IMR-90 (cell line): ENCODE results near the gene FAM20A. TPM values are rescaled to one million over a fixed set of nuclear protein-coding genes. Genes with fewer than 3 reads are reported as not detected.

Source experiments
- ATAC-seq: fragments of 200-7000 bp; cut with Tn5 transposase; 2 replicates; pipeline ENCODE4 v1.9.1; 2020; ENCODE audit warnings: low read depth, mild to moderate bottlenecking, moderate library complexity
- BruUV-seq: library from RNA; stranded (reverse); fragments of 400-500 nt; replicated peaks from 2 replicates; lab custom pipeline; 2021; lab: Mats Ljungman, UMichigan
- CTCF ChIA-PET: fragments of 300-600 bp; formaldehyde crosslinking; extraction: SDS; loops from one replicate; lab custom pipeline; 2021; ENCODE audit warnings: antibody characterized with exemption; lab: Yijun Ruan, JAX
- POLR2A ChIA-PET: fragments of 300-600 bp; sonication (Branson Sonifier 250); formaldehyde crosslinking; loops from one replicate; lab custom pipeline; 2022; ENCODE audit warnings: antibody characterized with exemption; ENCODE audit not compliant: unreplicated experiment; lab: Charles Lee
- DNase-seq: peaks from one replicate; pipeline ENCODE4 v3.0.0; 2013
- H2AFZ ChIP-seq: replicated peaks from 2 replicates; pipeline ENCODE3; 2013; ENCODE audit warnings: low read length, mild to moderate bottlenecking; ENCODE audit not compliant: poor library complexity
- H2AK5ac ChIP-seq: 2 replicates; pipeline ENCODE4 v1.6.1; 2013; ENCODE audit warnings: low read depth, low read length, inconsistent platforms
- H2AK9ac ChIP-seq: replicated peaks from 2 replicates; pipeline ENCODE3; 2013; ENCODE audit warnings: mild to moderate bottlenecking, low read depth, low read length, moderate library complexity; ENCODE audit not compliant: poor library complexity
- H2BK120ac ChIP-seq: 2 replicates; pipeline ENCODE4 v1.6.1; 2013; ENCODE audit warnings: low read depth, low read length, inconsistent platforms
- H2BK15ac ChIP-seq: 3 replicates; pipeline ENCODE4 v1.6.1; 2013; ENCODE audit warnings: low read depth, low read length, inconsistent platforms
- H2BK20ac ChIP-seq: 2 replicates; pipeline ENCODE4 v1.6.1; 2013; ENCODE audit warnings: low read depth, mild to moderate bottlenecking, inconsistent platforms, low read length, moderate library complexity
- H2BK5ac ChIP-seq: 2 replicates; pipeline ENCODE4 v1.6.1; 2013; ENCODE audit warnings: mild to moderate bottlenecking, low read depth, low read length, inconsistent platforms; ENCODE audit not compliant: poor library complexity, severe bottlenecking
- H3K14ac ChIP-seq: replicated peaks from 2 replicates; pipeline ENCODE4 v1.6.1; 2013; ENCODE audit warnings: low read depth, low read length, inconsistent platforms
- H3K18ac ChIP-seq: 2 replicates; pipeline ENCODE4 v1.6.1; 2013; ENCODE audit warnings: low read depth, low read length, control low read depth
- H3K23ac ChIP-seq: 2 replicates; pipeline ENCODE4 v1.6.1; 2013; ENCODE audit warnings: low read depth, low read length, inconsistent platforms
- H3K27ac ChIP-seq: 2 replicates; pipeline ENCODE4 v1.5.1; 2013; ENCODE audit warnings: mild to moderate bottlenecking, control low read depth, low read length; ENCODE audit not compliant: insufficient read depth
- H3K27me3 ChIP-seq: 2 replicates; pipeline ENCODE4 v1.6.1; 2013; ENCODE audit warnings: low read length; ENCODE audit not compliant: control insufficient read depth, insufficient read depth
- H3K36me3 ChIP-seq: 2 replicates; pipeline ENCODE4 v1.6.1; 2013; ENCODE audit warnings: low read length, mixed read lengths; ENCODE audit not compliant: control insufficient read depth, insufficient read depth
- H3K4ac ChIP-seq: 2 replicates; pipeline ENCODE4 v1.6.1; 2013; ENCODE audit warnings: low read depth, low read length, inconsistent platforms
- H3K4me1 ChIP-seq: 2 replicates; pipeline ENCODE4 v1.6.1; 2013; ENCODE audit warnings: low read length, mixed read lengths; ENCODE audit not compliant: control insufficient read depth, insufficient read depth
- H3K4me2 ChIP-seq: 2 replicates; pipeline ENCODE4 v1.6.1; 2013; ENCODE audit warnings: low read depth, mild to moderate bottlenecking, control low read depth, low read length, moderate library complexity
- H3K4me3 ChIP-seq: 2 replicates; pipeline ENCODE4 v1.5.1; 2013; ENCODE audit warnings: low read depth, mild to moderate bottlenecking, control low read depth, low read length, moderate library complexity; ENCODE audit not compliant: insufficient read depth
- H3K56ac ChIP-seq: 2 replicates; pipeline ENCODE4 v1.6.1; 2013; ENCODE audit warnings: low read length, inconsistent platforms; ENCODE audit not compliant: insufficient read depth; ENCODE audit errors: extremely low read depth
- H3K79me1 ChIP-seq, 2 experiments: 2 replicates each; pipeline ENCODE4 v1.6.1; 2013; ENCODE audit warnings: low read length in 2 of 2, inconsistent platforms in 1 of 2, low read depth in 1 of 2
- H3K9ac ChIP-seq: 2 replicates; pipeline ENCODE4 v1.6.1; 2013; ENCODE audit warnings: low read depth, low read length, control low read depth
- H3K9me1 ChIP-seq: 2 replicates; pipeline ENCODE4 v1.6.1; 2013; ENCODE audit warnings: low read length, inconsistent platforms; ENCODE audit not compliant: insufficient read depth
- H3K9me3 ChIP-seq: 2 replicates; pipeline ENCODE4 v1.6.1; 2013; ENCODE audit warnings: low read length; ENCODE audit not compliant: control insufficient read depth, insufficient read depth
- H4K20me1 ChIP-seq: 2 replicates; pipeline ENCODE4 v1.6.1; 2013; ENCODE audit warnings: low read length, inconsistent platforms; ENCODE audit not compliant: insufficient read depth
- H4K5ac ChIP-seq: 2 replicates; pipeline ENCODE4 v1.6.1; 2013; ENCODE audit warnings: mild to moderate bottlenecking, low read depth, low read length, control low read depth
- H4K8ac ChIP-seq, 2 experiments: 2 replicates each; pipeline ENCODE4 v1.6.1; 2013; ENCODE audit warnings: low read depth in 2 of 2, low read length in 2 of 2, control low read depth in 1 of 2, inconsistent platforms in 1 of 2
- H4K91ac ChIP-seq: 2 replicates; pipeline ENCODE4 v1.6.1; 2013; ENCODE audit warnings: low read depth, low read length, inconsistent platforms; ENCODE audit not compliant: insufficient read depth
- BHLHE40 ChIP-seq: fragments of 150-350 bp; IDR thresholded peaks from 2 replicates; pipeline ENCODE4 v1.6.1; 2016; ENCODE audit warnings: mild to moderate bottlenecking, low read depth, low read length
- CEBPB ChIP-seq: IDR thresholded peaks from 2 replicates; pipeline ENCODE4 v1.6.1; 2012; ENCODE audit warnings: low read depth, low read length, improper control_type of control experiment
- CHD1 ChIP-seq: IDR thresholded peaks from 2 replicates; pipeline ENCODE4 v1.6.1; 2012; ENCODE audit warnings: low read depth, low read length, improper control_type of control experiment
- ELK1 ChIP-seq: fragments of 150-350 bp; IDR thresholded peaks from 2 replicates; pipeline ENCODE4 v1.6.1; 2016; ENCODE audit warnings: low read depth, mild to moderate bottlenecking, low read length, moderate library complexity, borderline replicate concordance
- FOS ChIP-seq: fragments of 150-350 bp; IDR thresholded peaks from 2 replicates; pipeline ENCODE4 v1.6.1; 2016; ENCODE audit warnings: low read depth, low read length
- MAFK ChIP-seq: IDR thresholded peaks from 2 replicates; pipeline ENCODE4 v1.6.1; 2012; ENCODE audit warnings: low read depth, low read length, improper control_type of control experiment
- MAZ ChIP-seq: IDR thresholded peaks from 2 replicates; pipeline ENCODE4 v1.6.1; 2012; ENCODE audit warnings: low read depth, mild to moderate bottlenecking, low read length, improper control_type of control experiment, moderate library complexity, borderline replicate concordance
- MXI1 ChIP-seq: IDR thresholded peaks from 2 replicates; pipeline ENCODE4 v1.6.1; 2012; ENCODE audit warnings: low read depth, mild to moderate bottlenecking, low read length, moderate library complexity, borderline replicate concordance
- NFE2L2 ChIP-seq: fragments of 150-350 bp; IDR thresholded peaks from 2 replicates; pipeline ENCODE4 v1.6.1; 2016; ENCODE audit warnings: low read depth, mild to moderate bottlenecking, low read length
- POLR2A ChIP-seq: IDR thresholded peaks from 2 replicates; pipeline ENCODE4 v1.6.1; 2012; ENCODE audit warnings: mild to moderate bottlenecking, low read depth, low read length
- RAD21 ChIP-seq: IDR thresholded peaks from 2 replicates; pipeline ENCODE4 v1.6.1; 2012; ENCODE audit warnings: low read length, improper control_type of control experiment
- RCOR1 ChIP-seq: IDR thresholded peaks from 2 replicates; pipeline ENCODE4 v1.6.1; 2012; ENCODE audit warnings: mild to moderate bottlenecking, low read length, improper control_type of control experiment; ENCODE audit not compliant: insufficient replicate concordance
- RFX5 ChIP-seq: IDR thresholded peaks from 2 replicates; pipeline ENCODE4 v1.8.0; 2012; ENCODE audit warnings: low read depth, mild to moderate bottlenecking, low read length, moderate library complexity
- WGBS, 2 experiments: methylation state at CpG; one replicate each; pipeline versions ENCODE4 v1.1.5 to v1.1.7; 2013; ENCODE audit warnings: missing lambda C conversion rate in 2 of 2; ENCODE audit not compliant: insufficient read length in 1 of 2; ENCODE audit errors: extremely low coverage in 2 of 2; 5-methylcytosine and 5-hydroxymethylcytosine counted together
- dilution Hi-C: fragments of 300-500 bp; cut with HindIII; formaldehyde crosslinking; loops from one replicate; pipeline ENCODE4 v1.14.3; 2018; ENCODE audit warnings: low sequenced_read_pairs; ENCODE audit not compliant: unreplicated experiment
- in situ Hi-C: fragments of 300-500 bp; cut with MboI; formaldehyde crosslinking; loops from 3 replicates; pipeline ENCODE4 v1.14.3; 2019; ENCODE audit warnings: low sequenced_read_pairs, inconsistent platforms, mixed read lengths
- intact Hi-C: fragments of 100-400 bp; cut with micrococcal nuclease; formaldehyde crosslinking; loops from 2 replicates; pipeline ENCODE4 v1.10.0; 2022
- polyA plus RNA-seq, 3 experiments: library from polyadenylated mRNA; depleted of rRNA; stranded (reverse); fragments of >200 nt; gene quantifications; 2 replicates each; pipeline ENCODE4 v1.2.3, GENCODE V29; 2012; ENCODE audit warnings: low replicate concordance in 1 of 3
- total RNA-seq: library from RNA; depleted of rRNA; stranded (reverse); fragments of >200 nt; gene quantifications from 2 replicates; pipeline ENCODE4 v1.2.3, GENCODE V29; 2012
- TF ChIP-seq, protein P1 (sequence below): conservative IDR thresholded peaks from 2 replicates; pipeline ENCODE4 v1.5.1; 2012; ENCODE audit warnings: mild to moderate bottlenecking, low read depth, low read length, improper control_type of control experiment
- TF ChIP-seq, protein P2 (sequence below): fragments of 150-350 bp; IDR thresholded peaks from 2 replicates; pipeline ENCODE4 v1.6.1; 2017; ENCODE audit warnings: mild to moderate bottlenecking, antibody characterized with exemption, low read length, low read depth

The FAM20A gene
- total and polyA plus RNA-seq, 2 of the 4 experiments (the other 2 are of a cell fraction) = not detected

DNA sequence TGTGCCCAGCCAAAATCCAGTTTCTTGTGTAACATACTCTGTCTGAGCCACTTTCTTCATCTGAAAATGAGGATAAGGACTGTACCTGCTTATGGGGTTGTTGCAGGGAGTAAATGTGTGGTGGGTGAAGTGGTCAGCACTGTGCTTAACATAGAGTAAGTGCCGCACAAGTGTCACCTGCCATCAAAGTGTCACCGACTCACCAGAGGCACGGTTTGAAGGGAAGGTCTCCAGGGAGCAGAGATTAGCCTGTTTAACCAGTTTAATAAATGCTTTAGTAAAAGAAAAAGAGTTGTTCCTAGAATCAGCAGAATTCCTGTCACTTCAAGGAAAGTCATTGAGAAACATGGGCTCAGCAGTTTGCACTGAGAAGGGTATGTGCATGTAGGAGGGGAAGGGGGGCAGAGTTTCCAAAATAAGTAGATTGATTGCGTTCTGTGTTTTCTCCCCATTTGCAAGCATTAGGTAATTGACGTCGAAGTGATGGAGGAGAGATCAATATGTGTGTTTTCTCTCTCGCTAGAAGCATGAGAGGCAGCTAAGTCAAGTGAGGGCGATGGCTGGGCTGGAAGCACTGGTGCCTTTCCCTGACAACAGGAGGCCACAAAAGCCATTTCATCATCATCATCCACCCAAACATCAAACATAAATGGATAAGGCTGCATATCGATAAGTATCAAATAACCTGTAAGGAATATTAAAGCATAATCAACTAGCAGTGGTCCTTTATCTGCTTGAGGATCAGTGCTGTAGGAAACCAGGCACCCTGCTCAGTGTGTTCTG, 19.1 kb downstream of the FAM20A start:
- Histone ChIP-seq H4K20me1 (no peaks in the 10 kb centered on the region), H3K27ac (no peak overlapping the region), H3K27me3 (0 out of 2 replicates have a peak, but pooled peaks cover 2% of the 10 kb centered on the region), H2AK5ac (no peak overlapping the region), H3K4ac (no peak overlapping the region), H2BK15ac (no peak overlapping the region), H4K8ac (no peak overlapping the region), H3K9me1 (no peaks in the 10 kb centered on the region), H3K4me1 (no peaks in the 10 kb centered on the region), H4K91ac (no peak overlapping the region), H3K9ac (no peak overlapping the region), H3K79me1 (no peaks in the 10 kb centered on the region), H2BK20ac (no peak overlapping the region), H3K36me3 (no peaks in the 10 kb centered on the region), H3K4me3 (no peak overlapping the region), H3K56ac (no peak overlapping the region), H2BK120ac (no peak overlapping the region), H3K9me3 (no peaks in the 10 kb centered on the region), H3K4me2 (no peak overlapping the region), H3K18ac (no peak overlapping the region), H3K23ac (no peak overlapping the region), H3K14ac (no peak overlapping the region), H2AK9ac (no peak overlapping the region), H2BK5ac (no peak overlapping the region), H4K5ac (no peak overlapping the region), H2AFZ (no peak overlapping the region)
- in situ Hi-C loops = no loop called here
- TF ChIP-seq ELK1 (no peak), MXI1 (no peak), RCOR1 (no peak), MAZ (no peak), BHLHE40 (no peak), FOS (no peak), CEBPB (no peak), RAD21 (no peak), CHD1 (no peak), RFX5 (no peak), MAFK (no peak), NFE2L2 (no peak), POLR2A (no peak)
- TF ChIP-seq, protein P1, sequence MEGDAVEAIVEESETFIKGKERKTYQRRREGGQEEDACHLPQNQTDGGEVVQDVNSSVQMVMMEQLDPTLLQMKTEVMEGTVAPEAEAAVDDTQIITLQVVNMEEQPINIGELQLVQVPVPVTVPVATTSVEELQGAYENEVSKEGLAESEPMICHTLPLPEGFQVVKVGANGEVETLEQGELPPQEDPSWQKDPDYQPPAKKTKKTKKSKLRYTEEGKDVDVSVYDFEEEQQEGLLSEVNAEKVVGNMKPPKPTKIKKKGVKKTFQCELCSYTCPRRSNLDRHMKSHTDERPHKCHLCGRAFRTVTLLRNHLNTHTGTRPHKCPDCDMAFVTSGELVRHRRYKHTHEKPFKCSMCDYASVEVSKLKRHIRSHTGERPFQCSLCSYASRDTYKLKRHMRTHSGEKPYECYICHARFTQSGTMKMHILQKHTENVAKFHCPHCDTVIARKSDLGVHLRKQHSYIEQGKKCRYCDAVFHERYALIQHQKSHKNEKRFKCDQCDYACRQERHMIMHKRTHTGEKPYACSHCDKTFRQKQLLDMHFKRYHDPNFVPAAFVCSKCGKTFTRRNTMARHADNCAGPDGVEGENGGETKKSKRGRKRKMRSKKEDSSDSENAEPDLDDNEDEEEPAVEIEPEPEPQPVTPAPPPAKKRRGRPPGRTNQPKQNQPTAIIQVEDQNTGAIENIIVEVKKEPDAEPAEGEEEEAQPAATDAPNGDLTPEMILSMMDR = no peak
- TF ChIP-seq, protein P2, sequence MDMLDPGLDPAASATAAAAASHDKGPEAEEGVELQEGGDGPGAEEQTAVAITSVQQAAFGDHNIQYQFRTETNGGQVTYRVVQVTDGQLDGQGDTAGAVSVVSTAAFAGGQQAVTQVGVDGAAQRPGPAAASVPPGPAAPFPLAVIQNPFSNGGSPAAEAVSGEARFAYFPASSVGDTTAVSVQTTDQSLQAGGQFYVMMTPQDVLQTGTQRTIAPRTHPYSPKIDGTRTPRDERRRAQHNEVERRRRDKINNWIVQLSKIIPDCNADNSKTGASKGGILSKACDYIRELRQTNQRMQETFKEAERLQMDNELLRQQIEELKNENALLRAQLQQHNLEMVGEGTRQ = no peak
- intact Hi-C loops = no loop called here
- BruUV-seq = no TSS peak
- ATAC-seq (no peak), DNase-seq (no peak)
- ChIA-PET POLR2A (no interaction called here), CTCF (no interaction called here)
- 67% methylated on average over 6 of the region's 9 CpGs; no CpG with 5 or more reads in 1 of the 2 experiments for WGBS, 2 experiments
- dilution Hi-C loops = no loop called here
